Colon (tissue), 2 donors: Measurements from ENCODE around the gene PDS5B.
"Not testable (repeated sequence)": the region's sequence is repeated elsewhere in the genome, so short reads cannot be mapped to it uniquely, and the experiment has no call there.

Experiments
- FAIRE-seq: peaks from 2 replicates; lab custom pipeline; 2012; peaks lifted over from hg19 to GRCh38; lab: Jason Lieb, UNC
- donor health status: control.
- donor health status: control.

PDS5B gene

DNA sequence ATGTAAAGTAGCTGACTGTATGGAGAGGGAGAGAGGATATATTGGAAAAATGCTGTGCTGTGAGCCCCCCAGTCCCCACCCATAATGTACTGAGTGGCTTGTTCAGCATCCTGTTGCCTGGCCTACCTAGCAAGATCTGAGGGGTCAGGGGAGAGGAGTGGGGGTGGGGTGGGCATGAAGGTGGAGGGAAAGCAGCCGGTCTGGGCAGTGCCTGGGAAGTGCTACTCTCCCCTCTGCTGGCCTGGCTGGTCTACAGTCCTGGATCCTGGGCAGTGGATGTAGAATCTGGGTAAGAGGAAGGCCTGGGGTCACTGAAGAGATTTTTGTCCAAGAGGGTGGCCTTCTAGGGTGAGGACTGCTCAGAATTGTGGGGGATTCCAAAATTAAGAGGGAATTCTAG, 210.5 kb downstream of the PDS5B start:
- no peak for FAIRE-seq

GRCh38 chr13:32802159-32802558, 215.9 kb downstream of the PDS5B start:
- no peak for FAIRE-seq

GRCh38 chr13:32804673-32805230, 218.5 kb downstream of the PDS5B start:
- FAIRE-seq, result no peak

- FAIRE-seq, result no peak
These were observed 225.1 kb downstream of the PDS5B start for GRCh38 chr13:32811297-32811800.

DNA sequence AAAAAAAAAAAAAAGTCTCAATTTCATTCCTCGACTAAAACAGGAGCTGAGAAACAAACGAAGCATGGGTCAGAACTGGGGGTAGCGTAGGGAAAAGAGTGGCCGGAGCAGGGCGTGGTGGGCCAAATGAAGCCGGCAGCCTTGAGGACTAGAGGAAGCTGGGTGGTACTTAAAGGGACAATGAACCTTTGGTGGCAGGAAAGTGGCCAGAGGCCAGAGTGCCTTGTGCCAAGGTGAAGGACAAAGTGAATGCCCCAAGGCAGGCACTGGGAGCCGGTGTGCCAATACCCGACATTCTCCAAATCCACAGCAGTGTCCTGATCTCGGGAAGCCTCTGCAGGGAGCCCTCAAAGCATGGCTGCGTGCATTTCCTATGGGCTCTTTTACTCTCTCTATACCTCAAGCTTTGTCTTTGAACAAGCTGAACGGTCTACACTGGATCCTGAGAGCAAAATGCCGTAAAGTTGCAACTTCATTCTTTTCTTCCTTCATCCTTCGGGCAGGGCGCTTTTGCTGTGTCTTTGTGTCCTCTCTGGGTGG, 235.0 kb downstream of the PDS5B start:
- no peak for FAIRE-seq

- FAIRE-seq, result no peak
These were observed 236.5 kb downstream of the PDS5B start for GRCh38 chr13:32822771-32823170.

DNA sequence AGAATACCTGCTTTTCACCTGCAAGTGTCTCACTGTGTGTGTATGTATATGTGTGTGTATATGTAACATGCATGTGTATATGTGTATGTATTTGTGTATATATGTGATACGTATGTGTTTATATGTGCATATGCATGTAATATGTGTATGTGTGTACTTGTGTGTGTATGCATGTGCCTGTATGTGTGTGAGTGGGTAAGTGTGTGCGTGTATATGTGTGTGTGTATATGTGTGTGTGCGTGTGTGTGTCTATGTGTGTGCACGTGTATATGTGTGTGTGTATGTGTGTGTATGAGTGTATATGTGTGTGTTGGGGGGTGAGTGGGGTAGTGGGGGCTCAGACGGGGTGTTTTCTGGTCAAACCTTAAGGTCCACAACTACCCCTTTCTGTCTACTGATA, 237.3 kb downstream of the PDS5B start:
- FAIRE-seq, result no peak

DNA sequence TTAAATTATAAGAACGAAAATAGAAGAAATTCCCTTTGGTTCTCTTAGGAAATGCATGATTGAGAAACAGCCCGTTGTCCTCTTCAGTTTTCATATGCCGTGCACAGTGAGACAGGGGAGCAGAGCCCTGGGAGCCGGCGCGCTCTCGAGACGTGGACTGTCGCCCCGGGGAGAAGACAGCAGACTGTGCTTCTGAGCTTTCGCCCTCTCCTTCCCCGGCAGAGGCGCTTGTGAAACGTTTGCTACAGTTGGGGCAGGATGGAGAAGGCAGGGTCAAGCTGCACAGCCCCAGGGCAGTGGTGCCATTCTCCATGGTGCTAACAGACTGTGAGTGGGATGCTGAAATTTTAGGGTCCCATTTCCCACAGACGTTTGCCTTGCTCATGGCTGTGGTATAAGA, 237.8 kb downstream of the PDS5B start:
- FAIRE-seq, result no peak

DNA sequence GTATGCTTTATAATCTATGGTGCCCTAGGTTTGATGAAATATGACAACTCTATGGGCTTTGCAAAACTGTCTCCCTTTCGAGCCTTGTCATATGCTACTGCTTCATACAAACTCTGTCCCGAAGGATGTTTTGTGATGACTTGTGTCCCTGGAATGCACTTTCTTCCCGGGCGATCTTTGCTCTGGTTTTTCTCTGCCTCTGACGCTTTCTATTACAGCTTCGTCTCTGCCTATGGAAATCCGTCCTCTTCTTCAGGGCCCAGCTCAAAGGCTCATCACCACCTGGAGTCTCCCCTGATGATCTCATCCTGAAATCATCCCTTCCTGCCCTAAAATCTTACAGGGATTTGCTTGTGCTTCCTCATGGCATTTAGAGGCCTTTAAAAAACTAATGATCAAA, 238.4 kb downstream of the PDS5B start:
- no peak for FAIRE-seq

- no peak for FAIRE-seq
These were observed 239.2 kb downstream of the PDS5B start for GRCh38 chr13:32825481-32825880.

- not testable (repeated sequence) for FAIRE-seq
These were observed 240.1 kb downstream of the PDS5B start for GRCh38 chr13:32826372-32826771.
